Activated CD8-positive, alpha-beta memory T cell treated with anti-CD3 and anti-CD28 coated beads, Interleukin-2, amount 10 ng/mL, durations not matched to agents 7 days and 5 days (primary cell): ENCODE measurements around the gene RTBDN. TPM values are rescaled to one million over a fixed set of nuclear protein-coding genes. Genes with fewer than 3 reads are reported as not detected.

Experiments used
- ATAC-seq: fragments of 150-1000 bp; cut with Tn5 transposase; one replicate; pipeline ENCODE4 v1.10.0; 2021; ENCODE audit warnings: moderate library complexity
- CTCF ChIA-PET: fragments of 350-600 bp; sonication (Branson Sonifier 250); formaldehyde crosslinking; loops from one replicate; lab custom pipeline; 2021; ENCODE audit warnings: antibody characterized with exemption; lab: Charles Lee
- DNase-seq: peaks from one replicate; pipeline ENCODE4 v3.0.0-alpha.2; 2020
- H3K27ac Mint-ChIP-seq: one replicate; pipeline ENCODE4 v1.8.0; 2021; ENCODE audit warnings: mild to moderate bottlenecking, mixed read lengths
- H3K27me3 Mint-ChIP-seq: one replicate; pipeline ENCODE4 v1.8.0; 2021; ENCODE audit warnings: mixed read lengths
- H3K36me3 Mint-ChIP-seq: one replicate; pipeline ENCODE4 v1.8.0; 2021; ENCODE audit warnings: mild to moderate bottlenecking, mixed read lengths
- H3K4me1 Mint-ChIP-seq: one replicate; pipeline ENCODE4 v1.8.0; 2021; ENCODE audit warnings: mixed read lengths
- H3K4me3 Mint-ChIP-seq: one replicate; pipeline ENCODE4 v1.8.0; 2021; ENCODE audit warnings: mild to moderate bottlenecking, moderate library complexity, mixed read lengths
- H3K9me3 Mint-ChIP-seq: one replicate; pipeline ENCODE4 v1.8.0; 2022; ENCODE audit warnings: low read depth, mixed read lengths
- microRNA-seq: library from miRNA; unstranded; fragments of <30 nt; microRNA quantifications from one replicate; pipeline ENCODE4 v1.2.0, GENCODE V29; 2022
- total RNA-seq, 2 experiments: library from RNA; stranded (reverse); gene quantifications; one replicate each; pipeline ENCODE4 v1.2.3, GENCODE V29; 2021

The RTBDN gene
- total RNA-seq, 2 experiments from 2014 or later: not detected

DNA sequence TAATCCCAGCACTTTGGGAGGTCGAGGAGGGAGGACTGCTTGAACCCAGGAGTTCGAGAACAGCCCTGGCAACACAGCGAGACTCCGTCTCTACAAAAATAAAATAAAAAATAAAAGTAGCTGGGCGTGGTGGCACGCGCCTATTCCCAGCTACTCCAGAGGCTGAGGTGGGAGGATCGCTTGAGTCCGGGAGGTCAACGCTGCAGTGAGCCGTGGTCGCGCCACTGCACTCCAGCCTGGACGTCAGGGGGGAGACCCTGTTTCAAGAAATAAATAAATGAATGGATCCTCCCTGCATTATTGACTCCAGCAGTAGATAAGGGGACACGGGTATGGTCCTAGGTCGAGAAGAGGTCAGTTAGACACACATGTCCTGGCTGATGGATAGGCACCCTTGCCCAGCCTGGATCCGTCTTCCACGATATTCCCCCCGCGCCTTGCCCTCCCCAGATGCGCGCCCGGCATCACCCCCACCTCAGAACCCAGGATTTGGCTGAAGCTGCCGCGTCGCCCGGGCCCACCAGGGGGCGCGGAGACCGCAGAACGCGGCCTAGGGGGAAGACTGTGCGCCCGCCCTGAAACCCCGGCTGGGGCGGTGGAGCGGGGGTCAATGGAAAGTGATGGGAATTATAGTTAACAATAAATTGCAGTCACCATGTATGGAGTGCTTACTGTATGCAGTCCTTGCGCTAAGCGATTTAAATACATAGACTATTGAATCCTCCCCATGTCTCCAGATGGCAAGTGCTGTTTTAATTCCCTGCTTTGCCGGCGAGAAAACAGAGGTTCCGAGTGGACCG is 57.0 kb downstream of the RTBDN start:
- H3K4me3 Mint-ChIP-seq: peak overlapping the region; percentile 76
- peak; percentile 41 for ATAC-seq
- H3K36me3 Mint-ChIP-seq: no peaks in the 10 kb centered on the region
- H3K27ac Mint-ChIP-seq: peak overlapping the region; percentile 97
- peaks cover 37% of the 10 kb centered on the region for H3K4me1 Mint-ChIP-seq
- H3K27me3 Mint-ChIP-seq: no peaks in the 10 kb centered on the region
- peak; percentile 87 for DNase-seq
- no peaks in the 10 kb centered on the region for H3K9me3 Mint-ChIP-seq
- CTCF ChIA-PET: interaction anchor here (0.7 to 30.0 kb wide), 11 partner anchors 10 to 188 kb away, joined by 3 to 1017 read pairs (median 11); partner anchors contain the start of genes JUNB, PRDX2, RNASEH2A and THSD8

Small RNA genes within 50 kb of the gene (microRNA-seq; reads per million reads assigned to microRNA genes)
- not detected for gene MIR5684
- gene MIR6794: not detected

Other genes starting within 250 kb of the RTBDN start
- gene ZNF490, start 223.8 kb downstream of the RTBDN start, total RNA-seq: 10 to 100 TPM; 14.0 to 14.7 TPM
- 10 to 100 TPM; 30.0 to 41.5 TPM for gene ZNF791, start 223.7 kb downstream of the RTBDN start, total RNA-seq
- gene MAN2B1, start 167.8 kb downstream of the RTBDN start, total RNA-seq: 100 to 1,000 TPM; 102 to 118 TPM
- gene WDR83, start 167.8 kb downstream of the RTBDN start, total RNA-seq: 10 to 100 TPM; 21.4 to 22.0 TPM
- gene DHPS, start 152.7 kb downstream of the RTBDN start, total RNA-seq: 100 to 1,000 TPM; 106 to 111 TPM
- gene GNG14, start 146.6 kb downstream of the RTBDN start, total RNA-seq: not detected
- 1 to 10 TPM; 5.2 to 6.3 TPM for gene FBXW9, start 137.9 kb downstream of the RTBDN start, total RNA-seq
- 100 to 1,000 TPM; 101 to 104 TPM for gene TNPO2, start 110.6 kb downstream of the RTBDN start, total RNA-seq
- 100 to 1,000 TPM; 195 to 239 TPM for gene TRIR, start 99.9 kb downstream of the RTBDN start, total RNA-seq
- gene GET3, start 97.1 kb downstream of the RTBDN start, total RNA-seq: 10 to 100 TPM; 68.6 to 84.1 TPM
- not detected for gene BEST2, start 82.8 kb downstream of the RTBDN start, total RNA-seq
- 10 to 100 TPM; 16.6 to 18.2 TPM for gene HOOK2, start 59.0 kb downstream of the RTBDN start, total RNA-seq
- gene JUNB, start 43.1 kb downstream of the RTBDN start, total RNA-seq: 100 to 1,000 TPM; 142 to 191 TPM
- 100 to 1,000 TPM; 168 to 218 TPM for gene PRDX2, start 32.8 kb downstream of the RTBDN start, total RNA-seq
- gene THSD8, start 32.5 kb downstream of the RTBDN start, total RNA-seq: 10 to 100 TPM; 27.9 to 29.8 TPM
- 10 to 100 TPM; 53.4 to 58.8 TPM for gene RNASEH2A, start 28.0 kb downstream of the RTBDN start, total RNA-seq
- 1 to 10 TPM in 1 of 2 experiments, under 1 TPM in 1; 0.67 to 2.5 TPM for gene MAST1, start 3.9 kb upstream of the RTBDN start, total RNA-seq
- gene DNASE2, start 46.9 kb upstream of the RTBDN start, total RNA-seq: 10 to 100 TPM; 32.5 to 34.1 TPM
- under 1 TPM; 0.29 to 0.45 TPM for gene KLF1, start 52.6 kb upstream of the RTBDN start, total RNA-seq
- gene GCDH, start 56.6 kb upstream of the RTBDN start, total RNA-seq: 10 to 100 TPM; 38.7 to 46.1 TPM
- 1 to 10 TPM; 2.2 to 2.5 TPM for gene SYCE2, start 84.7 kb upstream of the RTBDN start, total RNA-seq
- gene FARSA, start 99.1 kb upstream of the RTBDN start, total RNA-seq: 100 to 1,000 TPM in 1 of 2 experiments, 10 to 100 TPM in 1; 96.6 to 131 TPM
- gene CALR, start 104.0 kb upstream of the RTBDN start, total RNA-seq: 100 to 1,000 TPM; 745 to 898 TPM
- 100 to 1,000 TPM; 164 to 168 TPM for gene RAD23A, start 111.3 kb upstream of the RTBDN start, total RNA-seq
- 10 to 100 TPM; 23.9 to 24.9 TPM for gene GADD45GIP1, start 122.6 kb upstream of the RTBDN start, total RNA-seq
- under 1 TPM; 0.21 to 0.26 TPM for gene DAND5, start 135.0 kb upstream of the RTBDN start, total RNA-seq
- under 1 TPM; 0.21 to 0.32 TPM for gene NFIX, start 160.9 kb upstream of the RTBDN start, total RNA-seq